Neural cell (in vitro differentiated cells): Measurements from ENCODE around the gene COL18A1. TPM values are rescaled to one million over a fixed set of nuclear protein-coding genes. Genes with fewer than 3 reads are reported as not detected.

Experiments used
- H2AFZ ChIP-seq: fragments of 200-600, 300-800 bp; sonication (generic), shearing (Covaris generic); 2 replicates; pipeline ENCODE4 v1.6.0; 2014; ENCODE audit warnings: low read depth, mild to moderate bottlenecking, antibody characterized with exemption, low read length, moderate library complexity
- H3F3A ChIP-seq: fragments of 200-600 bp; shearing (Covaris generic); 2 replicates; pipeline ENCODE4 v1.6.1; 2016; ENCODE audit warnings: mild to moderate bottlenecking, moderate library complexity, mixed read lengths, antibody characterized with exemption, low read length; ENCODE audit not compliant: insufficient read depth, poor library complexity, severe bottlenecking
- H3K27ac ChIP-seq: fragments of 200-600, 300-800 bp; sonication (generic), shearing (Covaris generic); 2 replicates; pipeline ENCODE4 v1.5.1; 2014; ENCODE audit warnings: mild to moderate bottlenecking, low read length, moderate library complexity
- H3K27me3 ChIP-seq: fragments of 300-800, 200-600 bp; sonication (generic), shearing (Covaris generic); 2 replicates; pipeline ENCODE4 v1.6.0; 2014; ENCODE audit warnings: mild to moderate bottlenecking, low read depth, low read length, moderate library complexity; ENCODE audit not compliant: insufficient read depth
- H3K36me3 ChIP-seq: fragments of 300-800, 200-600 bp; sonication (generic), shearing (Covaris generic); 2 replicates; pipeline ENCODE4 v1.5.1; 2014; ENCODE audit warnings: mild to moderate bottlenecking, antibody characterized with exemption, low read length, moderate library complexity; ENCODE audit not compliant: insufficient read depth
- H3K4me2 ChIP-seq: fragments of 300-800, 200-600 bp; sonication (generic), shearing (Covaris generic); 2 replicates; pipeline ENCODE4 v1.6.0; 2014; ENCODE audit warnings: mild to moderate bottlenecking, low read length
- H3K4me3 ChIP-seq: fragments of 300-800, 200-600 bp; sonication (generic), shearing (Covaris generic); 2 replicates; pipeline ENCODE4 v1.5.1; 2014; ENCODE audit warnings: mild to moderate bottlenecking, low read length, moderate library complexity
- H3K79me2 ChIP-seq: fragments of 200-600 bp; shearing (Covaris generic); replicated peaks from 2 replicates; pipeline ENCODE4 v1.6.0; 2014; ENCODE audit warnings: mild to moderate bottlenecking, low read length, moderate library complexity; ENCODE audit not compliant: insufficient read depth
- H3K9ac ChIP-seq: fragments of 300-800, 200-600 bp; sonication (generic), shearing (Covaris generic); 2 replicates; pipeline ENCODE4 v1.6.1; 2016; ENCODE audit warnings: mild to moderate bottlenecking, low read length, mixed read lengths
- H3K9me2 ChIP-seq: fragments of 200-600 bp; shearing (Covaris generic); 2 replicates; pipeline ENCODE4 v1.6.1; 2016; ENCODE audit warnings: mild to moderate bottlenecking, low read length, mixed read lengths; ENCODE audit not compliant: insufficient read depth
- H3K9me3 ChIP-seq: fragments of 200-600, 300-800 bp; sonication (generic), shearing (Covaris generic); 2 replicates; pipeline ENCODE4 v1.6.1; 2016; ENCODE audit warnings: mild to moderate bottlenecking, mixed run types, low read length, moderate library complexity, mixed read lengths
- H4K20me1 ChIP-seq: fragments of 200-600 bp; shearing (Covaris generic); 2 replicates; pipeline ENCODE4 v1.6.1; 2016; ENCODE audit warnings: mild to moderate bottlenecking, mixed run types; ENCODE audit not compliant: insufficient read depth
- CTCF ChIP-seq: fragments of 450-650 bp; IDR thresholded peaks from 2 replicates; pipeline ENCODE4 v1.5.1; 2014; ENCODE audit warnings: antibody characterized with exemption, mild to moderate bottlenecking, moderate library complexity; ENCODE audit not compliant: poor library complexity, severe bottlenecking
- EP300 ChIP-seq: fragments of 450-650 bp; conservative IDR thresholded peaks from 2 replicates; pipeline ENCODE4 v1.6.1; 2014; ENCODE audit warnings: antibody characterized with exemption, mild to moderate bottlenecking, moderate library complexity; ENCODE audit not compliant: poor library complexity, severe bottlenecking
- EZH2 ChIP-seq: fragments of 200-600, 300-800 bp; shearing (Covaris generic), sonication (generic); IDR thresholded peaks from 2 replicates; pipeline ENCODE4 v1.6.1; 2014; ENCODE audit warnings: antibody characterized with exemption, low read length, borderline replicate concordance, mild to moderate bottlenecking; ENCODE audit not compliant: insufficient read depth, poor library complexity, severe bottlenecking
- MXI1 ChIP-seq: fragments of 450-650 bp; conservative IDR thresholded peaks from 2 replicates; pipeline ENCODE4 v1.6.1; 2014; ENCODE audit warnings: antibody characterized with exemption, mild to moderate bottlenecking; ENCODE audit not compliant: poor library complexity, severe bottlenecking
- POLR2AphosphoS5 ChIP-seq: IDR thresholded peaks from 2 replicates; pipeline ENCODE4 v1.6.1; 2012
- RAD21 ChIP-seq: fragments of 450-650 bp; conservative IDR thresholded peaks from 2 replicates; pipeline ENCODE4 v1.6.1; 2014; ENCODE audit warnings: antibody characterized with exemption, mild to moderate bottlenecking, moderate library complexity
- REST ChIP-seq: IDR thresholded peaks from 2 replicates; pipeline ENCODE4 v1.6.1; 2012; ENCODE audit warnings: borderline replicate concordance
- SMC3 ChIP-seq: fragments of 450-650 bp; conservative IDR thresholded peaks from 2 replicates; pipeline ENCODE4 v1.6.1; 2014; ENCODE audit warnings: antibody characterized with exemption, mild to moderate bottlenecking, moderate library complexity; ENCODE audit not compliant: poor library complexity
- TAF1 ChIP-seq: IDR thresholded peaks from 2 replicates; pipeline ENCODE4 v1.6.1; 2012; ENCODE audit warnings: low read depth
- polyA plus RNA-seq: library from polyadenylated mRNA; depleted of rRNA; stranded (reverse); fragments of >200 nt; gene quantifications from 2 replicates; pipeline ENCODE4 v1.2.3, GENCODE V29; 2014

COL18A1 gene
- polyA plus RNA-seq, 1 donor from 2014 or later = 2.5 TPM

GRCh38 chr21:45379901-45380330 lies 25.0 kb upstream of the COL18A1 start:
- no peak overlapping the region for H3K4me2 ChIP-seq
- TF ChIP-seq SMC3 (no peak), TAF1 (no peak), CTCF (no peak), MXI1 (no peak), REST (no peak), RAD21 (no peak), EP300 (no peak), EZH2 (no peak), POLR2AphosphoS5 (no peak)
- H3K4me3 ChIP-seq = no peak overlapping the region
- H2AFZ ChIP-seq = no peak overlapping the region
- H3K79me2 ChIP-seq = no peaks in the 10 kb centered on the region
- no peaks in the 10 kb centered on the region for H3K9me2 ChIP-seq
- peaks cover 27% of the 10 kb centered on the region for H3K27me3 ChIP-seq
- no peaks in the 10 kb centered on the region for H3K9me3 ChIP-seq
- H3K27ac ChIP-seq = no peak overlapping the region
- no peaks in the 10 kb centered on the region for H3F3A ChIP-seq
- H3K9ac ChIP-seq = no peak overlapping the region
- H4K20me1 ChIP-seq = no peaks in the 10 kb centered on the region
- no peaks in the 10 kb centered on the region for H3K36me3 ChIP-seq

DNA sequence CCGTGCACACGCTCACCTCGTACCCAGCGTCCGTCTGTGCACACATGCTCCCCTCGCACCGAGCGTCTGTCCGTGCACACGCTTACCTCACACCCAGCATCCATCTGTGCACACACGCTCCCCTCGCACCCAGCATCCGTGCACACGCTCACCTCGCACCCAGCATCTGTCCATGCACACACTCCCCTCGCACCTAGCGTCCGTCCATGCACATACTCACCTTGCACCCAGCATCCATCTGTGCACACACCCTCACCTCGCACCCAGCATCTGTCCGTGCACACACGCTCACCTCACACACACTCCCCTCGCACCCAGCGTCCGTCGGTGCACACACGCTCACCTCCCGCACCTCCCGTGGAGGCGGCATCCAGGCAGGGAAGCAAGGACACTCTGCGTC lies 24.4 kb upstream of the COL18A1 start:
- TF ChIP-seq EP300 (no peak), SMC3 (no peak), MXI1 (no peak), REST (no peak), POLR2AphosphoS5 (no peak), CTCF (no peak)
- no peaks in the 10 kb centered on the region for H4K20me1 ChIP-seq
- no peaks in the 10 kb centered on the region for H3F3A ChIP-seq
- no peak overlapping the region for H3K4me3 ChIP-seq
- no peaks in the 10 kb centered on the region for H3K9me2 ChIP-seq
- no peaks in the 10 kb centered on the region for H3K36me3 ChIP-seq
- H3K9me3 ChIP-seq = no peaks in the 10 kb centered on the region
- H2AFZ ChIP-seq = no peak overlapping the region
- H3K4me2 ChIP-seq = no peak overlapping the region
- no peaks in the 10 kb centered on the region for H3K79me2 ChIP-seq
- no peak overlapping the region for H3K9ac ChIP-seq
- no peak overlapping the region for H3K27ac ChIP-seq
- peaks cover 27% of the 10 kb centered on the region for H3K27me3 ChIP-seq
